Subcutaneous abdominal adipose tissue (tissue), 5 donors: ENCODE data around the gene PLPP6.

Source experiments
- H3K27ac ChIP-seq: one replicate; pipeline ENCODE4 v1.7.0; 2013; ENCODE audit warnings: low read depth, mild to moderate bottlenecking, inconsistent platforms, low read length, moderate library complexity
- H3K27me3 ChIP-seq, 5 donors: one replicate each; pipeline ENCODE4 v1.7.0; 2013; ENCODE audit warnings: low read length in 5 of 5, inconsistent platforms in 1 of 5; ENCODE audit not compliant: control insufficient read depth in 5 of 5, insufficient read depth in 4 of 5
- H3K36me3 ChIP-seq, 5 donors: one replicate each; pipeline ENCODE4 v1.7.0; 2013; ENCODE audit warnings: low read length in 5 of 5; ENCODE audit not compliant: control insufficient read depth in 5 of 5, insufficient read depth in 5 of 5
- H3K4me1 ChIP-seq, 5 donors: one replicate each; pipeline ENCODE4 v1.7.0; 2013; ENCODE audit warnings: low read length in 5 of 5, mild to moderate bottlenecking in 3 of 5, moderate library complexity in 1 of 5; ENCODE audit not compliant: control insufficient read depth in 5 of 5, insufficient read depth in 5 of 5
- H3K4me3 ChIP-seq, 5 donors: one replicate each; pipeline ENCODE4 v1.7.0; 2013; ENCODE audit warnings: low read length in 5 of 5, low read depth in 1 of 5
- H3K9ac ChIP-seq, 5 donors: one replicate each; pipeline ENCODE4 v1.7.0; 2013; ENCODE audit warnings: low read length in 5 of 5, mild to moderate bottlenecking in 4 of 5, moderate library complexity in 3 of 5
- H3K9me3 ChIP-seq, 5 donors: one replicate each; pipeline ENCODE4 v1.7.0; 2013; ENCODE audit warnings: low read length in 5 of 5; ENCODE audit not compliant: control insufficient read depth in 5 of 5
- donor health status: healthy.
- donor health status: healthy.
- donor health status: healthy.
- donor health status: healthy.
- donor health status: healthy.

PLPP6 gene

DNA sequence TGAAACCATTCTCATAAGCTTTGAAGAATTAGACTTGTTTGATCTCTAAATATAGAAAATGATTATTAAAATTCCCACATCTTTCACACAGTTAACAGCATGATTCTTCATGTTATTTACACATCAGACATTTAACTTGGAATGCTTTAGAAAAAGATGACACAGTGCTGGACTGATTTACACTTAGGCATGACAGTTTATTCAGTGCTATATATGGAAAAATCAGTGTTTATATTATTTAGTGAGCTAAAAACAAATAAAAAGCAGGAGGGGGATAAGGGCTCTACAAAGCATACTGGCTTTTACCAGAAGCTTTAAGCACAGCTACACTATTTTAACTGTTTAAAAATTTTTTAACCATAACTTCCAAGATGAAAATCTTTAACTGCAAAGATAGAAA is 47.3 kb downstream of the PLPP6 start:
- H3K27me3 ChIP-seq: no peaks in the 10 kb centered on the region
- H3K9ac ChIP-seq: no peak overlapping the region
- no peaks in the 10 kb centered on the region for H3K9me3 ChIP-seq
- H3K4me1 ChIP-seq: no peaks in the 10 kb centered on the region
- H3K4me3 ChIP-seq: no peak overlapping the region
- peaks cover 13 to 40% (median 28%) of the 10 kb centered on the region in 5 donors for H3K36me3 ChIP-seq
- H3K27ac ChIP-seq: no peak overlapping the region

DNA sequence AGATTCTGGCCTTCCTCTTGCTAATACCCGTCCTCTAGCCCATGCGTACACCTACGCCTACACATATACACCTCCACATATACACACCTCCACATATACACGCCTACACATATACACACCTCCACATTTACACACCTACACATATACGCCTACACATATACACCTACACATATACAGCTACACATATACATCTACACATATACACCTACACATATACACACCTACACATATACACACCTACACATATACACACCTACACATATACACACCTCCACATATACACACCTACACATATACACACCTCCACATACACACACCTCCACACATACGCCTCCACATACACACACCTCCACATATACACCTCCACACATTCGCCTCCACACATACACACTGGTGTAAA is 51.8 kb downstream of the PLPP6 start:
- Histone ChIP-seq H3K9me3 (peaks cover 0 to 5% (median 0%) of the 10 kb centered on the region in 5 donors), H3K27me3 (no peaks in the 10 kb centered on the region), H3K9ac (no peak overlapping the region), H3K27ac (no peak overlapping the region), H3K4me3 (no peak overlapping the region), H3K36me3 (peaks cover 37 to 61% (median 51%) of the 10 kb centered on the region in 5 donors), H3K4me1 (peaks cover 0 to 8% (median 6%) of the 10 kb centered on the region in 5 donors)

GRCh38 chr9:4714266-4715016 is 52.3 kb downstream of the PLPP6 start:
- Histone ChIP-seq H3K27me3 (no peaks in the 10 kb centered on the region), H3K9ac (no peak overlapping the region), H3K4me3 (no peak overlapping the region), H3K36me3 (peaks cover 39 to 64% (median 53%) of the 10 kb centered on the region in 5 donors), H3K4me1 (peaks cover 0 to 8% (median 6%) of the 10 kb centered on the region in 5 donors), H3K27ac (no peak overlapping the region), H3K9me3 (peaks cover 0 to 5% (median 0%) of the 10 kb centered on the region in 5 donors)
